Lower leg skin (tissue), 4 donors: ENCODE results near the gene OBSCN. TPM values are rescaled to one million over a fixed set of nuclear protein-coding genes. Genes with fewer than 3 reads are reported as not detected.
A peak's percentile ranks its signal among the peaks of the same experiment; 100 is the strongest.

Source experiments
- DNase-seq, 2 donors: peaks; one replicate each; pipeline ENCODE4 v3.0.0-alpha.2; 2019; ENCODE audit warnings: low spot score in 2 of 2
- H3K4me3 ChIP-seq: fragments of 200-600 bp; sonication (generic); 2 replicates; pipeline ENCODE4 v1.5.1; 2017; ENCODE audit warnings: mild to moderate bottlenecking, low read depth; ENCODE audit not compliant: poor library complexity, severe bottlenecking
- CTCF ChIP-seq, 3 donors: fragments of 450-650 bp; IDR thresholded peaks; one replicate each; pipeline ENCODE4 v1.5.1; 2016; ENCODE audit warnings: antibody characterized with exemption in 3 of 3, mild to moderate bottlenecking in 3 of 3, moderate library complexity in 2 of 3
- POLR2A ChIP-seq, 2 donors: fragments of 450-650 bp; IDR thresholded peaks; one replicate each; pipeline ENCODE4 v1.6.1; 2016 to 2017; ENCODE audit warnings: antibody characterized with exemption in 2 of 2, mild to moderate bottlenecking in 1 of 2, moderate library complexity in 1 of 2
- WGBS, 2 donors: methylation state at CpG; one replicate each; pipeline ENCODE4 v1.1.5; 2018; 5-methylcytosine and 5-hydroxymethylcytosine counted together
- intact Hi-C: fragments of 100-400 bp; cut with DNase I; formaldehyde crosslinking; loops from one replicate; pipeline ENCODE4 v1.15.0; 2023; ENCODE audit warnings: low total_unique reads
- total RNA-seq, 4 donors: library from RNA; depleted of rRNA; stranded (reverse); fragments of >200 nt; gene quantifications; one replicate each; pipeline ENCODE4 v1.1.0, GENCODE V29; 2016

The OBSCN gene
- total RNA-seq, 4 donors from 2014 or later = 7.4 to 39.2 (median 18.5) TPM

DNA sequence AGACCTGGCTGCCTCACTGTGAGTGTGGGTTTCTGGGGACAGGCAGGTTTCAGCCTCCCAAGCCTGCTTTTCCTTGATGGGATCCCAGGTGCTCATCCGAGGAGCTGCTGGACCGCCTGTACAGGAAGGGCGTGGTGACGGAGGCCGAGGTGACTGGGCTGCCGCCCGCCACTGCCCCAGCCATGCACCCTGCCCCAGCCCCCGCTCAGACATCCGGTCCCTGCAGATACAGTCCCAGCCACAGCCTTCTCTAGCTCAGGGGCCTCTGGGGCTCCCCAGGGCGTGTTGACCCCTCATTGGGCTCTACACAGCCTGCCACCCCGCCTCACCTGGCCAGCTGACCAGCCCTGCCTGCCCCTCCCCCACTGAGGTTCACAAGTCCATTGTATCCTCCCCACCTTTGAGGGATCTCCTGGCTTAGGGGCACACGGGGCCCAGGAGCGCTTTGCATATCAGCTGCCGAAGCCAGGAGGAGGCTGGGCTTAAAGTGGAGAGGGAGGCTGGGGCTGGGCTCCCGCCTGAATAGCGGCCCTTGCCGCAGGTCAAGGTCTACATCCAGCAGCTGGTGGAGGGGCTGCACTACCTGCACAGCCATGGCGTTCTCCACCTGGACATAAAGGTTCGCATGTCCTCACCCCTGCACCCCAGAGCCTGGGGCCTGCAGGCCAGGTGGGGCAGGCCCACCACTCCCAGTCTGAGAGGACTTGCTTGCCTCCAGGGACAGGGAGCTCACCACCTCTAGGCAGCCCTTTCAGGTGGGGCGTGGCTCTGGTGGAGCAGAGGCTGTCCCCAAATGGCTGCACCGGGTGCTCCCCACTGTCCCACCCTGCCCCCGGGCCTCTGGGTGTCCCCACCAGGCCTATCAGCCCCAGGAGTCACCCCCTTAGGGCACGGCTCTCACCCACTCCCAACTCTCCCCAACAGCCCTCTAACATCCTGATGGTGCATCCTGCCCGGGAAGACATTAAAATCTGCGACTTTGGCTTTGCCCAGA lies 160.3 kb downstream of the OBSCN start:
- intact Hi-C loops = no loop called here
- WGBS, 2 donors = 61 to 72% methylated on average over 18 to 24 of the region's 25 CpGs
- TF ChIP-seq POLR2A (IDR thresholded peaks at IDR 0.05) (no peak), CTCF (IDR thresholded peaks at IDR 0.05) (no peak)
- DNase-seq = peak in 1 of 2 donors; percentile 84
- no peak overlapping the region for H3K4me3 ChIP-seq

- no peak overlapping the region for H3K4me3 ChIP-seq
- 80% methylated on average over 15 of the region's 15 CpGs for WGBS, 2 donors
- intact Hi-C loops = no loop called here
- TF ChIP-seq POLR2A (IDR thresholded peaks at IDR 0.05) (no peak), CTCF (IDR thresholded peaks at IDR 0.05) (no peak)
- peak in 1 of 2 donors; percentile 82 for DNase-seq
These were observed 161.2 kb downstream of the OBSCN start for GRCh38 chr1:228368801-228369607.

DNA sequence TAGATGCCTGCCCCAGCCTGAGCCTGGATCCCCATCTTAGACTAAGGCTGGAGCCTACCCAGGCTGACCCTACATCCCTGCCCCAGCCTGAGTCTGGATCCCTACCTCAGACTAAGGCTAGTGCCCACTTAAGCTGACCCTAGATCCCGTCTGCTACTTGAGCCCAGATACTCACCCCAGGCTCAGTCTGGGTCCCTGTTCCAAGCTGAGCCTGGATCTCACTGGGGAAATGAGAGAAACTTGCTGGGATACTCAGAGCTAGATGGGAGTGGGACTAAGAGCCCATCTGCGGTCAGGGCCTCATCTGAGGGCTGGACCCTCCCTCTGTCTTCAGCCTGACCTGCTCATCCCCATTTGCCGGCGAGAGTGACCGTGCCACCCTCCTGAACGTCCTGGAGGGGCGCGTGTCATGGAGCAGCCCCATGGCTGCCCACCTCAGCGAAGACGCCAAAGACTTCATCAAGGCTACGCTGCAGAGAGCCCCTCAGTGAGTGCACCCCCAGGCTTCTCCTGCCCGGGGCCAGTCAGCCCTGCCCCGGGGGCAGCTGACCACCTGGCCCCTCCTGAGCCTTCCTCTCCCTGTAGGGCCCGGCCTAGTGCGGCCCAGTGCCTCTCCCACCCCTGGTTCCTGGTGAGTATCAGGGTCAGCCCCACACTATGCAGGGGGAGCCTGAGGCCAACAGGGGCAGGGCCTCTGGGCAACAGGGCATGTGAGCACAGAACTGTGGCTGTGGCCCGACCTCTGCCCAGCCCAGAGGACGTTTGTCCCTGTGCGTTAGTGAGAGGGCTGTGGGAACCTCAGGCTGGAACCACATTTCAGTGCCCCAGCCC lies 162.0 kb downstream of the OBSCN start:
- WGBS, 2 donors = 87 to 97% methylated on average over 15 to 18 of the region's 18 CpGs
- TF ChIP-seq CTCF (IDR thresholded peaks at IDR 0.05) (no peak), POLR2A (IDR thresholded peaks at IDR 0.05) (no peak)
- H3K4me3 ChIP-seq = no peak overlapping the region
- DNase-seq = peak in 1 of 2 donors; percentile 83
- intact Hi-C loops = no loop called here

GRCh38 chr1:228370439-228370940 lies 162.6 kb downstream of the OBSCN start:
- no peak for TF ChIP-seq CTCF (IDR thresholded peaks at IDR 0.05)
- no peak for TF ChIP-seq POLR2A (IDR thresholded peaks at IDR 0.05)
- WGBS, 2 donors = 85 to 86% methylated on average over 8 to 10 of the region's 10 CpGs
- intact Hi-C loops = no loop called here
- H3K4me3 ChIP-seq = no peak overlapping the region
- DNase-seq = peak in 1 of 2 donors; percentile 84
